Retina (tissue), 1 donor: ENCODE results near the gene KRTAP4-6.
"Not testable (repeated sequence)": the region's sequence is repeated elsewhere in the genome, so short reads cannot be mapped to it uniquely, and the experiment has no call there.

Experiments used
- DNase-seq: peaks from one replicate; pipeline ENCODE4 v3.0.0-alpha.2; 2016

The KRTAP4-6 gene

GRCh38 chr17:41140360-41141131 is at the start of gene KRTAP4-6:
KRTAP4-6 (minus strand) TSS chr17:41140544; CDS start chr17:41140487, 57 bp downstream.
- DNase-seq = no peak

GRCh38 chr17:41189837-41190318 is 49.5 kb upstream of the KRTAP4-6 start, which contains the start of gene KRTAP9-1:
KRTAP9-1 (plus strand) TSS chr17:41189887; CDS start chr17:41189887, 0 bp downstream.
- not testable (repeated sequence) for DNase-seq

GRCh38 chr17:41186872-41187271 is 46.5 kb upstream of the KRTAP4-6 start:
- no peak for DNase-seq

- DNase-seq = no peak
These were observed 44.7 kb upstream of the KRTAP4-6 start for GRCh38 chr17:41185001-41185400.

GRCh38 chr17:41184480-41184961 is 44.2 kb upstream of the KRTAP4-6 start, which contains the start of gene KRTAP4-1:
KRTAP4-1 (minus strand) TSS chr17:41184911; CDS start chr17:41184854, 57 bp downstream.
- no peak for DNase-seq

- DNase-seq = no peak
These were observed 38.7 kb upstream of the KRTAP4-6 start for GRCh38 chr17:41178843-41179616.

GRCh38 chr17:41178341-41178740 is 38.0 kb upstream of the KRTAP4-6 start:
- no peak for DNase-seq

GRCh38 chr17:41177727-41178271 is 37.5 kb upstream of the KRTAP4-6 start, which contains the start of gene KRTAP4-2:
KRTAP4-2 (minus strand) TSS chr17:41178221; CDS start chr17:41178164, 57 bp downstream.
- DNase-seq = no peak

GRCh38 chr17:41176744-41177387 is 36.5 kb upstream of the KRTAP4-6 start:
- no peak for DNase-seq

- no peak for DNase-seq
These were observed 31.5 kb upstream of the KRTAP4-6 start for GRCh38 chr17:41171886-41172285.

- no peak for DNase-seq
These were observed 27.8 kb upstream of the KRTAP4-6 start, which contains the start of gene KRTAP4-3 for GRCh38 chr17:41168121-41168520. KRTAP4-3 (minus strand) TSS chr17:41168221; CDS start chr17:41168172, 49 bp downstream.

GRCh38 chr17:41167561-41167960 is 27.2 kb upstream of the KRTAP4-6 start:
- DNase-seq = no peak

GRCh38 chr17:41163828-41164227 is 23.5 kb upstream of the KRTAP4-6 start:
- no peak for DNase-seq

GRCh38 chr17:41160648-41161047 is 20.3 kb upstream of the KRTAP4-6 start, which contains the start of gene KRTAP4-4:
KRTAP4-4 (minus strand) TSS chr17:41160748; CDS start chr17:41160691, 57 bp downstream.
- DNase-seq = no peak

- DNase-seq = not testable (repeated sequence)
These were observed 19.8 kb upstream of the KRTAP4-6 start for GRCh38 chr17:41160190-41160589.

- DNase-seq = no peak
These were observed 13.5 kb upstream of the KRTAP4-6 start for GRCh38 chr17:41153856-41154255.

- no peak for DNase-seq
These were observed 11.2 kb upstream of the KRTAP4-6 start for GRCh38 chr17:41151525-41151924.

- no peak for DNase-seq
These were observed 9.7 kb upstream of the KRTAP4-6 start for GRCh38 chr17:41150026-41150425.

- no peak for DNase-seq
These were observed 9.3 kb upstream of the KRTAP4-6 start, which contains the start of gene KRTAP4-5 for GRCh38 chr17:41149652-41149985. KRTAP4-5 (minus strand) TSS chr17:41149825; CDS start chr17:41149767, 58 bp downstream.

GRCh38 chr17:41148971-41149651 is 8.8 kb upstream of the KRTAP4-6 start:
- DNase-seq = peak; percentile 18

- DNase-seq = no peak
These were observed 7.3 kb upstream of the KRTAP4-6 start for GRCh38 chr17:41147531-41148204.
